ENCODE measurements around the gene A1CF.
"Not testable (repeated sequence)": the region's sequence is repeated elsewhere in the genome, so short reads cannot be mapped to it uniquely, and the experiment has no call there.

GRCh38 chr10:50787962-50788361 is 97.5 kb downstream of the A1CF start:
- TF ChIP-seq, protein P1, sequence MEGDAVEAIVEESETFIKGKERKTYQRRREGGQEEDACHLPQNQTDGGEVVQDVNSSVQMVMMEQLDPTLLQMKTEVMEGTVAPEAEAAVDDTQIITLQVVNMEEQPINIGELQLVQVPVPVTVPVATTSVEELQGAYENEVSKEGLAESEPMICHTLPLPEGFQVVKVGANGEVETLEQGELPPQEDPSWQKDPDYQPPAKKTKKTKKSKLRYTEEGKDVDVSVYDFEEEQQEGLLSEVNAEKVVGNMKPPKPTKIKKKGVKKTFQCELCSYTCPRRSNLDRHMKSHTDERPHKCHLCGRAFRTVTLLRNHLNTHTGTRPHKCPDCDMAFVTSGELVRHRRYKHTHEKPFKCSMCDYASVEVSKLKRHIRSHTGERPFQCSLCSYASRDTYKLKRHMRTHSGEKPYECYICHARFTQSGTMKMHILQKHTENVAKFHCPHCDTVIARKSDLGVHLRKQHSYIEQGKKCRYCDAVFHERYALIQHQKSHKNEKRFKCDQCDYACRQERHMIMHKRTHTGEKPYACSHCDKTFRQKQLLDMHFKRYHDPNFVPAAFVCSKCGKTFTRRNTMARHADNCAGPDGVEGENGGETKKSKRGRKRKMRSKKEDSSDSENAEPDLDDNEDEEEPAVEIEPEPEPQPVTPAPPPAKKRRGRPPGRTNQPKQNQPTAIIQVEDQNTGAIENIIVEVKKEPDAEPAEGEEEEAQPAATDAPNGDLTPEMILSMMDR (IDR thresholded peaks at IDR 0.05; ENCODE audit: control extremely low read depth in 1 of 3, insufficient read depth in 1 of 3, low read depth in 1 of 3, low read length in 3 of 3), result not testable (repeated sequence)
- not testable (repeated sequence) for TF ChIP-seq POLR2A (IDR thresholded peaks at IDR 0.05; ENCODE audit: control extremely low read depth in 1 of 2, low read depth in 2 of 2, low read length in 2 of 2); SIN3A (conservative IDR thresholded peaks at IDR 0.05 in 1 of 2, IDR thresholded peaks at IDR 0.05 in 1 of 2; ENCODE audit: low read depth in 1 of 2, low read length in 2 of 2); CHD2 (IDR thresholded peaks at IDR 0.05; ENCODE audit: low read length); EGR1 (IDR thresholded peaks at IDR 0.05; ENCODE audit: borderline replicate concordance, low read depth, low read length); JUN (IDR thresholded peaks at IDR 0.05; ENCODE audit: low read depth, low read length); BRCA1 (IDR thresholded peaks at IDR 0.05; ENCODE audit: low read depth, low read length); POLR2AphosphoS5 (IDR thresholded peaks at IDR 0.05; ENCODE audit: low read depth, low read length); CEBPB (IDR thresholded peaks at IDR 0.05; ENCODE audit: low read depth, low read length)
